ENCODE data around the gene LIN37. TPM values are rescaled to one million over a fixed set of nuclear protein-coding genes. Genes with fewer than 3 reads are reported as not detected.

The LIN37 gene
- total and polyA plus RNA-seq, 2 of the 13 experiments (the other 11 are each of a cell fraction or from before 2014, with no cell fraction given): 6.3 to 8.7 TPM

GRCh38 chr19:35757749-35758608 is 9.6 kb downstream of the LIN37 start, which contains the start of gene PROSER3 (continued):
- TF ChIP-seq, protein P1, sequence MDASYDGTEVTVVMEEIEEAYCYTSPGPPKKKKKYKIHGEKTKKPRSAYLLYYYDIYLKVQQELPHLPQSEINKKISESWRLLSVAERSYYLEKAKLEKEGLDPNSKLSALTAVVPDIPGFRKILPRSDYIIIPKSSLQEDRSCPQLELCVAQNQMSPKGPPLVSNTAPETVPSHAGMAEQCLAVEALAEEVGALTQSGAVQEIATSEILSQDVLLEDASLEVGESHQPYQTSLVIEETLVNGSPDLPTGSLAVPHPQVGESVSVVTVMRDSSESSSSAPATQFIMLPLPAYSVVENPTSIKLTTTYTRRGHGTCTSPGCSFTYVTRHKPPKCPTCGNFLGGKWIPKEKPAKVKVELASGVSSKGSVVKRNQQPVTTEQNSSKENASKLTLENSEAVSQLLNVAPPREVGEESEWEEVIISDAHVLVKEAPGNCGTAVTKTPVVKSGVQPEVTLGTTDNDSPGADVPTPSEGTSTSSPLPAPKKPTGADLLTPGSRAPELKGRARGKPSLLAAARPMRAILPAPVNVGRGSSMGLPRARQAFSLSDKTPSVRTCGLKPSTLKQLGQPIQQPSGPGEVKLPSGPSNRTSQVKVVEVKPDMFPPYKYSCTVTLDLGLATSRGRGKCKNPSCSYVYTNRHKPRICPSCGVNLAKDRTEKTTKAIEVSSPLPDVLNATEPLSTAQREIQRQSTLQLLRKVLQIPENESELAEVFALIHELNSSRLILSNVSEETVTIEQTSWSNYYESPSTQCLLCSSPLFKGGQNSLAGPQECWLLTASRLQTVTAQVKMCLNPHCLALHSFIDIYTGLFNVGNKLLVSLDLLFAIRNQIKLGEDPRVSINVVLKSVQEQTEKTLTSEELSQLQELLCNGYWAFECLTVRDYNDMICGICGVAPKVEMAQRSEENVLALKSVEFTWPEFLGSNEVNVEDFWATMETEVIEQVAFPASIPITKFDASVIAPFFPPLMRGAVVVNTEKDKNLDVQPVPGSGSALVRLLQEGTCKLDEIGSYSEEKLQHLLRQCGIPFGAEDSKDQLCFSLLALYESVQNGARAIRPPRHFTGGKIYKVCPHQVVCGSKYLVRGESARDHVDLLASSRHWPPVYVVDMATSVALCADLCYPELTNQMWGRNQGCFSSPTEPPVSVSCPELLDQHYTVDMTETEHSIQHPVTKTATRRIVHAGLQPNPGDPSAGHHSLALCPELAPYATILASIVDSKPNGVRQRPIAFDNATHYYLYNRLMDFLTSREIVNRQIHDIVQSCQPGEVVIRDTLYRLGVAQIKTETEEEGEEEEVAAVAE (CRISPR knock-in tag; IDR thresholded peaks at IDR 0.05; ENCODE audit: borderline replicate concordance): peak; percentile 87; the same call in 1 of the 2 replicates
- TF ChIP-seq USF2 (IDR thresholded peaks at IDR 0.05; ENCODE audit: low read depth, low read length) (no peak), USF2 (CRISPR knock-in tag; IDR thresholded peaks at IDR 0.05; ENCODE audit: borderline replicate concordance) (no peak), ZBTB3 (CRISPR knock-in tag; IDR thresholded peaks at IDR 0.05; ENCODE audit: borderline replicate concordance, low read depth) (no peak), PITX1 (CRISPR knock-in tag; IDR thresholded peaks at IDR 0.05) (no peak), TRIM22 (IDR thresholded peaks at IDR 0.05) (no peak), MIER2 (CRISPR knock-in tag; IDR thresholded peaks at IDR 0.05) (no peak), ZNF558 (CRISPR knock-in tag; IDR thresholded peaks at IDR 0.05; ENCODE audit: borderline replicate concordance) (no peak), NR2F6 (IDR thresholded peaks at IDR 0.05) (no peak), NR2F6 (CRISPR knock-in tag; IDR thresholded peaks at IDR 0.05) (no peak), KLF9 (CRISPR knock-in tag; IDR thresholded peaks at IDR 0.05; ENCODE audit: low read depth) (no peak), SP2 (CRISPR knock-in tag; IDR thresholded peaks at IDR 0.05) (peak; percentile 97), ELK4 (CRISPR knock-in tag; IDR thresholded peaks at IDR 0.05; ENCODE audit: borderline replicate concordance) (peak; percentile 61; the same call in 1 of the 2 replicates), GTF2F1 (IDR thresholded peaks at IDR 0.05; ENCODE audit: low read length) (no peak), ZNF761 (CRISPR knock-in tag; conservative IDR thresholded peaks at IDR 0.05) (no peak), ZSCAN12 (CRISPR knock-in tag; IDR thresholded peaks at IDR 0.05) (no peak), PLRG1 (conservative IDR thresholded peaks at IDR 0.05) (no peak), SRSF4 (IDR thresholded peaks at IDR 0.05; ENCODE audit: low read depth, low read length, poor library complexity, severe bottlenecking) (no peak)
- TF ChIP-seq, protein P2, sequence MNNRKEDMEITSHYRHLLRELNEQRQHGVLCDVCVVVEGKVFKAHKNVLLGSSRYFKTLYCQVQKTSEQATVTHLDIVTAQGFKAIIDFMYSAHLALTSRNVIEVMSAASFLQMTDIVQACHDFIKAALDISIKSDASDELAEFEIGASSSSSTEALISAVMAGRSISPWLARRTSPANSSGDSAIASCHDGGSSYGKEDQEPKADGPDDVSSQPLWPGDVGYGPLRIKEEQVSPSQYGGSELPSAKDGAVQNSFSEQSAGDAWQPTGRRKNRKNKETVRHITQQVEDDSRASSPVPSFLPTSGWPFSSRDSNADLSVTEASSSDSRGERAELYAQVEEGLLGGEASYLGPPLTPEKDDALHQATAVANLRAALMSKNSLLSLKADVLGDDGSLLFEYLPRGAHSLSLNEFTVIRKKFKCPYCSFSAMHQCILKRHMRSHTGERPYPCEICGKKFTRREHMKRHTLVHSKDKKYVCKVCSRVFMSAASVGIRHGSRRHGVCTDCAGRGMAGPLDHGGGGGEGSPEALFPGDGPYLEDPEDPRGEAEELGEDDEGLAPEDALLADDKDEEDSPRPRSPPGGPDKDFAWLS (CRISPR knock-in tag; IDR thresholded peaks at IDR 0.05; ENCODE audit: borderline replicate concordance): no peak
